HCT116 (cell line): ENCODE data around the gene PRPF19. TPM values are rescaled to one million over a fixed set of nuclear protein-coding genes. Genes with fewer than 3 reads are reported as not detected.

Source experiments
- ATAC-seq: fragments of 200-7000 bp; cut with Tn5 transposase; 2 replicates; pipeline ENCODE4 v1.9.1; 2020; ENCODE audit warnings: mild to moderate bottlenecking, moderate library complexity
- BruUV-seq: library from RNA; stranded (reverse); fragments of 400-500 nt; replicated peaks from 2 replicates; lab custom pipeline; 2021; lab: Mats Ljungman, UMichigan
- CTCF ChIA-PET: fragments of 300-600 bp; sonication (Branson Sonifier 250); formaldehyde crosslinking; loops from one replicate; lab custom pipeline; 2021; ENCODE audit warnings: antibody characterized with exemption; lab: Charles Lee
- POLR2A ChIA-PET: fragments of 300-600, 350-600 bp; sonication (Branson Sonifier 250); formaldehyde crosslinking; loops from one replicate; lab custom pipeline; 2021; ENCODE audit warnings: antibody characterized with exemption; lab: Charles Lee
- RAD21 ChIA-PET, 2 experiments: fragments of 300-600 bp; sonication (Branson Sonifier 250); formaldehyde crosslinking; loops; one replicate each; lab custom pipeline; 2023; ENCODE audit warnings: low total read pairs in 2 of 2; ENCODE audit not compliant: uncharacterized antibody in 2 of 2, unreplicated experiment in 2 of 2, low non-redundant PET in 1 of 2; lab: Charles Lee
- DNase-seq: peaks from one replicate; pipeline ENCODE4 v3.0.0-alpha.2; 2010; ENCODE audit warnings: low read depth, low spot score
- H2AFZ ChIP-seq: fragments of 200-600 bp; shearing (Covaris generic), sonication (generic); 2 replicates; pipeline ENCODE4 v1.6.1; 2017; ENCODE audit warnings: low read depth, mixed run types, mixed read lengths, antibody characterized with exemption, low read length; ENCODE audit not compliant: poor library complexity, severe bottlenecking
- H3K27ac ChIP-seq: 2 replicates; pipeline ENCODE4 v1.5.1; 2012; ENCODE audit warnings: low read depth, low read length
- H3K27me3 ChIP-seq: fragments of 200-600 bp; sonication (generic); 2 replicates; pipeline ENCODE4 v1.6.1; 2016; ENCODE audit warnings: mixed run types, low read length, mixed read lengths; ENCODE audit not compliant: insufficient read depth
- H3K36me3 ChIP-seq, 2 experiments: fragments of 200-500 bp in 1 of 2; fragments of 200-600 bp in 1 of 2; sonication (Bioruptor generic) in 1 of 2; sonication (generic) in 1 of 2; 2 replicates each; pipeline versions ENCODE4 v1.5.1 to v1.6.1; 2014 to 2016; ENCODE audit warnings: low read length in 2 of 2, inconsistent platforms in 1 of 2, mixed read lengths in 1 of 2, mixed run types in 1 of 2; ENCODE audit not compliant: insufficient read depth in 2 of 2, control insufficient read depth in 1 of 2
- H3K4me1 ChIP-seq, 2 experiments: fragments of 200-600 bp in 1 of 2; sonication (generic) in 1 of 2; 2 replicates each; pipeline versions ENCODE4 v1.5.1 to v1.6.1; 2012 to 2017; ENCODE audit warnings: low read length in 2 of 2, inconsistent platforms in 1 of 2, mild to moderate bottlenecking in 1 of 2, mixed read lengths in 1 of 2, mixed run types in 1 of 2, moderate library complexity in 1 of 2; ENCODE audit not compliant: insufficient read depth in 2 of 2, control insufficient read depth in 1 of 2
- H3K4me2 ChIP-seq: fragments of 200-600 bp; sonication (generic); 2 replicates; pipeline ENCODE4 v1.6.1; 2017; ENCODE audit warnings: mixed run types, low read length, mixed read lengths
- H3K4me3 ChIP-seq, 2 experiments: fragments of 200-600 bp in 1 of 2; sonication (generic) in 1 of 2; replicated peaks in 1 of 2; 2 replicates each; pipeline ENCODE4 v1.5.1; 2011 to 2016; ENCODE audit warnings: low read length in 2 of 2, control low read depth in 1 of 2, low read depth in 1 of 2, mild to moderate bottlenecking in 1 of 2, mixed read lengths in 1 of 2, mixed run types in 1 of 2
- H3K79me2 ChIP-seq: fragments of 200-600 bp; sonication (generic); 2 replicates; pipeline ENCODE4 v1.6.1; 2017; ENCODE audit warnings: mild to moderate bottlenecking, mixed run types, low read length, moderate library complexity, mixed read lengths; ENCODE audit not compliant: insufficient read depth
- H3K9ac ChIP-seq: fragments of 200-600 bp; sonication (generic); 2 replicates; pipeline ENCODE4 v1.6.1; 2016; ENCODE audit warnings: low read length, mixed read lengths
- H3K9me2 ChIP-seq: fragments of 200-600 bp; sonication (generic), shearing (Covaris generic); 2 replicates; pipeline ENCODE4 v1.6.1; 2017; ENCODE audit warnings: mixed run types, mild to moderate bottlenecking, moderate library complexity; ENCODE audit not compliant: insufficient read depth
- H3K9me3 ChIP-seq, 2 experiments: fragments of 200-500 bp in 1 of 2; fragments of 200-600 bp in 1 of 2; sonication (Bioruptor generic) in 1 of 2; sonication (generic) in 1 of 2; 2 replicates each; pipeline ENCODE4 v1.6.1; 2014 to 2017; ENCODE audit warnings: low read length in 2 of 2, mixed read lengths in 2 of 2, inconsistent platforms in 1 of 2, low read depth in 1 of 2, mild to moderate bottlenecking in 1 of 2, mixed run types in 1 of 2, moderate library complexity in 1 of 2; ENCODE audit not compliant: control insufficient read depth in 1 of 2, insufficient read depth in 1 of 2
- H4K20me1 ChIP-seq: fragments of 200-600 bp; sonication (generic), shearing (Covaris generic); 2 replicates; pipeline ENCODE4 v1.6.1; 2017; ENCODE audit warnings: mixed run types, mild to moderate bottlenecking, moderate library complexity; ENCODE audit not compliant: insufficient read depth
- CTCF ChIP-seq, 3 experiments: fragments of 200-600 bp in 1 of 3; sonication (generic) in 1 of 3; IDR thresholded peaks in 2 of 3; conservative IDR thresholded peaks in 1 of 3; 2 replicates each; pipeline ENCODE4 v1.5.1; 2012 to 2017; ENCODE audit warnings: low read depth in 2 of 3, low read length in 2 of 3, antibody characterized with exemption in 1 of 3, borderline replicate concordance in 1 of 3, control low read depth in 1 of 3, mild to moderate bottlenecking in 1 of 3, mixed read lengths in 1 of 3, mixed run types in 1 of 3, moderate library complexity in 1 of 3; ENCODE audit not compliant: insufficient read depth in 1 of 3
- EGR1 ChIP-seq: IDR thresholded peaks from 2 replicates; pipeline ENCODE4 v1.6.1; 2012; ENCODE audit warnings: low read depth
- ELF1 ChIP-seq: IDR thresholded peaks from 2 replicates; pipeline ENCODE4 v1.6.1; 2012; ENCODE audit warnings: low read depth, borderline replicate concordance
- EZH2 ChIP-seq: fragments of 200-600 bp; sonication (generic); IDR thresholded peaks from 2 replicates; pipeline ENCODE4 v1.6.1; 2017; ENCODE audit warnings: antibody characterized with exemption, mixed run types
- MAX ChIP-seq: IDR thresholded peaks from 2 replicates; pipeline ENCODE4 v1.6.1; 2012
- TCF7L2 ChIP-seq: IDR thresholded peaks from 2 replicates; pipeline ENCODE4 v1.7.0; 2011; ENCODE audit warnings: borderline replicate concordance, inconsistent platforms; ENCODE audit not compliant: insufficient read depth, insufficient read length; ENCODE audit errors: extremely low read depth
- ZBTB33 ChIP-seq: IDR thresholded peaks from 2 replicates; pipeline ENCODE4 v1.6.1; 2011; ENCODE audit warnings: mild to moderate bottlenecking, low read length, moderate library complexity; ENCODE audit not compliant: insufficient replicate concordance; ENCODE audit errors: extremely low read depth
- intact Hi-C: fragments of 100-400 bp; cut with micrococcal nuclease; formaldehyde crosslinking; loops from 2 replicates; pipeline ENCODE4 v1.10.0; 2022
- total RNA-seq: library from RNA; stranded (reverse); gene quantifications from one replicate; pipeline ENCODE4 v1.2.1, GENCODE V29; 2021; ENCODE audit not compliant: unreplicated experiment

PRPF19 gene
- total RNA-seq, 1 experiment from 2014 or later: 156 TPM

- DNase-seq: no peak
- POLR2A ChIA-PET: no interaction called here
- no peaks in the 10 kb centered on the region for H3K4me1 ChIP-seq
- H3K79me2 ChIP-seq: no peaks in the 10 kb centered on the region
- intact Hi-C loops: no loop called here
- H2AFZ ChIP-seq: no peak overlapping the region
- H3K27ac ChIP-seq: no peak overlapping the region
- H3K4me2 ChIP-seq: no peak overlapping the region
- RAD21 ChIA-PET: no interaction called here
- no peaks in the 10 kb centered on the region for H3K9me2 ChIP-seq
- ATAC-seq: no peak
- BruUV-seq: no TSS peak
- no peak overlapping the region for H3K9ac ChIP-seq
- H3K9me3 ChIP-seq: no peaks in the 10 kb centered on the region
- CTCF ChIA-PET: no interaction called here
- H4K20me1 ChIP-seq: no peaks in the 10 kb centered on the region
- H3K27me3 ChIP-seq: no peaks in the 10 kb centered on the region
- no peaks in the 10 kb centered on the region for H3K36me3 ChIP-seq
- no peak overlapping the region for H3K4me3 ChIP-seq
- TF ChIP-seq MAX (no peak), CTCF (IDR thresholded peaks at IDR 0.05 in 2 of 3, conservative IDR thresholded peaks at IDR 0.05 in 1 of 3; ENCODE audit: borderline replicate concordance in 1 of 3, insufficient read depth in 1 of 3, low read depth in 2 of 3, low read length in 2 of 3) (no peak), ELF1 (no peak), ZBTB33 (no peak), EZH2 (no peak), EGR1 (no peak), TCF7L2 (no peak)
Measured at GRCh38 chr11:60858731-60859464, 47.5 kb downstream of the PRPF19 start.
